ENCODE measurements around the gene AGPS. TPM values are rescaled to one million over a fixed set of nuclear protein-coding genes. Genes with fewer than 3 reads are reported as not detected.

AGPS gene
- total RNA-seq, 1 experiment from 2014 or later, result 60.9 TPM

GRCh38 chr2:177467646-177468045, 75.1 kb downstream of the AGPS start:
- peaks cover 36 to 63% (median 57%) of the 10 kb centered on the region in 3 experiments for H3K36me3 Mint-ChIP-seq (ENCODE audit: insufficient read depth in 1 of 3, low read depth in 3 of 3)
- WGBS (ENCODE audit: extremely low coverage, insufficient read length, low lambda C conversion rate), result no CpG with 5 or more reads among the region's 1 CpG
- no peak overlapping the region for H3K4me3 Mint-ChIP-seq

More at GRCh38 chr2:177467646-177468045, 75.1 kb downstream of the AGPS start:
- Histone ChIP-seq H2BK15ac (ENCODE audit: low read depth, low read length) (no peak overlapping the region), H4K20me1 (ENCODE audit: control insufficient read depth, insufficient read depth, insufficient read length) (no peaks in the 10 kb centered on the region), H2BK12ac (ENCODE audit: insufficient read length, low read depth, low read length) (no peak overlapping the region), H3K18ac (ENCODE audit: insufficient read length, low read depth, low read length) (no peak overlapping the region), H3K9ac (ENCODE audit: extremely low read depth, insufficient read length, low read length) (no peak overlapping the region), H3K4ac (ENCODE audit: low read depth, low read length) (no peak overlapping the region), H2AFZ (ENCODE audit: low read length) (no peak overlapping the region), H3T11ph (ENCODE audit: low read length) (no peak overlapping the region), H2BK120ac (ENCODE audit: low read depth, low read length, poor library complexity, severe bottlenecking) (no peak overlapping the region), H2AK5ac (ENCODE audit: insufficient read length, low read length) (no peak overlapping the region), H3K9me3 (ENCODE audit: control insufficient read depth, low read depth, low read length) (peaks cover 13% of the 10 kb centered on the region), H3K4me1 (ENCODE audit: insufficient read depth, low read length) (no peaks in the 10 kb centered on the region), H3K79me1 (ENCODE audit: insufficient read depth, low read depth, low read length, poor library complexity, severe bottlenecking) (no peaks in the 10 kb centered on the region), H4K5ac (ENCODE audit: insufficient read length, low read depth, low read length) (no peak overlapping the region), H2BK5ac (ENCODE audit: insufficient read length, low read length) (no peak overlapping the region), H2BK20ac (ENCODE audit: low read depth, low read length, poor library complexity, severe bottlenecking) (no peak overlapping the region), H3K56ac (ENCODE audit: insufficient read length, low read depth, low read length) (no peak overlapping the region), H4K91ac (ENCODE audit: insufficient read length, low read depth, low read length) (no peak overlapping the region), H3K27ac (ENCODE audit: insufficient read length, low read depth, low read length) (no peak overlapping the region), H3K27me3 (ENCODE audit: insufficient read depth, low read length) (no peaks in the 10 kb centered on the region), H3K23me2 (ENCODE audit: insufficient read length, low read depth, low read length, poor library complexity, severe bottlenecking) (no peaks in the 10 kb centered on the region), H3K4me2 (ENCODE audit: insufficient read depth, insufficient read length, low read length) (no peak overlapping the region), H4K8ac (replicated peaks; ENCODE audit: insufficient read length, low read depth, low read length) (no peak overlapping the region), H3K23ac (ENCODE audit: insufficient read length, low read depth, low read length) (no peak overlapping the region), H3K79me2 (ENCODE audit: insufficient read depth, low read length) (no peaks in the 10 kb centered on the region), H3K14ac (ENCODE audit: insufficient read depth, low read length) (no peak overlapping the region)
- no peak for DNase-seq
- Mint-ChIP-seq H3K27me3 (ENCODE audit: low read depth) (no peaks in the 10 kb centered on the region), H3K9me3 (peaks cover 22 to 31% of the 10 kb centered on the region in 2 experiments), H3K4me1 (peaks cover 0 to 3% of the 10 kb centered on the region in 2 experiments; a peak in 1 of 4 replicates), H3K27ac (no peak overlapping the region)
- no peak for TF ChIP-seq CTCF (conservative IDR thresholded peaks at IDR 0.05)
